ENCODE data around the gene ZNF770.
"Not testable (repeated sequence)": the region's sequence is repeated elsewhere in the genome, so short reads cannot be mapped to it uniquely, and the experiment has no call there.

ZNF770 gene

GRCh38 chr15:34976743-34977142, 11.3 kb downstream of the ZNF770 start:
- no peak for DNase-seq (ENCODE audit: low read depth)

GRCh38 chr15:34976073-34976472, 12.0 kb downstream of the ZNF770 start:
- DNase-seq (ENCODE audit: low read depth): no peak

GRCh38 chr15:34973512-34973911, 14.6 kb downstream of the ZNF770 start:
- no peak for DNase-seq (ENCODE audit: low read depth)

- not testable (repeated sequence) for DNase-seq (ENCODE audit: low read depth)
Measured at GRCh38 chr15:34970098-34970643, 17.9 kb downstream of the ZNF770 start.

GRCh38 chr15:34969340-34970097, 18.6 kb downstream of the ZNF770 start, which contains the start of gene AQR:
TSS of gene AQR (minus strand) at chr15:34969742. CDS start at chr15:34969613, 129 bp downstream.
- DNase-seq (ENCODE audit: low read depth): peak; percentile 98

- DNase-seq (ENCODE audit: low read depth): no peak
Measured at GRCh38 chr15:34964277-34964676, 23.8 kb downstream of the ZNF770 start.

GRCh38 chr15:34953851-34954250, 34.2 kb downstream of the ZNF770 start:
- DNase-seq (ENCODE audit: low read depth): no peak

- DNase-seq (ENCODE audit: low read depth): no peak
Measured at GRCh38 chr15:34952481-34952880, 35.6 kb downstream of the ZNF770 start.

GRCh38 chr15:34951993-34952392, 36.1 kb downstream of the ZNF770 start:
- no peak for DNase-seq (ENCODE audit: low read depth)

- DNase-seq (ENCODE audit: low read depth): no peak
Measured at GRCh38 chr15:34944936-34945335, 43.2 kb downstream of the ZNF770 start.

- no peak for DNase-seq (ENCODE audit: low read depth)
Measured at GRCh38 chr15:34943711-34944110, 44.4 kb downstream of the ZNF770 start.

- DNase-seq (ENCODE audit: low read depth): not testable (repeated sequence)
Measured at GRCh38 chr15:34943264-34943663, 44.8 kb downstream of the ZNF770 start.

GRCh38 chr15:34942363-34942762, 45.7 kb downstream of the ZNF770 start:
- peak; percentile 16 for DNase-seq (ENCODE audit: low read depth)

GRCh38 chr15:34941831-34942230, 46.3 kb downstream of the ZNF770 start:
- DNase-seq (ENCODE audit: low read depth): no peak

GRCh38 chr15:34941185-34941698, 46.8 kb downstream of the ZNF770 start:
- no peak for DNase-seq (ENCODE audit: low read depth)

- no peak for DNase-seq (ENCODE audit: low read depth)
Measured at GRCh38 chr15:34933432-34933975, 54.6 kb downstream of the ZNF770 start.

GRCh38 chr15:34928349-34928748, 59.7 kb downstream of the ZNF770 start:
- DNase-seq (ENCODE audit: low read depth): not testable (repeated sequence)

Data from stromal cell of bone marrow (primary cell).